Breast epithelium (tissue), 3 donors: ENCODE measurements around the gene ZNF438.

Experiments
- CTCF ChIP-seq, 3 donors: fragments of 450-650 bp; IDR thresholded peaks; one replicate each; pipeline ENCODE4 v1.5.1; 2016 to 2017; ENCODE audit warnings: antibody characterized with exemption in 3 of 3, mild to moderate bottlenecking in 3 of 3, moderate library complexity in 3 of 3
- POLR2A ChIP-seq: fragments of 450-650 bp; IDR thresholded peaks from one replicate; pipeline ENCODE4 v1.6.1; 2016; ENCODE audit warnings: antibody characterized with exemption, mild to moderate bottlenecking, moderate library complexity

GRCh38 chr10:30827531-30828120 lies 204.0 kb downstream of the ZNF438 start:
- TF ChIP-seq CTCF (IDR thresholded peaks at IDR 0.05) (no peak), POLR2A (no peak)
